NCI-H1694 treated with DMSO at 0.1 percent for 48 hours (cell line): ENCODE results near the gene UCP3.

Experiments
- DNase-seq: peaks from one replicate; lab custom pipeline; 2025; lab: John Stamatoyannopoulos, UW

Gene UCP3

DNA sequence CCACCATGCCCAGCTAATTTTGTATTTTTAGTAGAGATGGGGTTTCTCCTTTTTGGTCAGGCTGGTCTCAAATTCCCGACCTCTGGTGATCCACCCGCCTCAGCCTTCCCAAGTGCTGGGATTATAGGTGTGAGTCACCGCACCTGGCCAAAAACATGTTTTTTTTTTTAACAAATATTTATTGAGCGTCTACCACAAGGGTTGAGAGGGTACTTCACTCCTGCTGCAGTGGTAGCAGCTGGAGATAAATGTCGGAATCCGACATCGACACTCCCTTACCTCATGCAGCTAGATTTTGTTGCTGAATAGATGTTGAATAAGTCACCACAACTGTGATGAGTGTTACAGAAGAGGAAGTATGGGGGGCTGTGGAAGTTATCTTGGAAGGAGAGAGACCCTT, 57.1 kb downstream of the UCP3 start:
- no peak for DNase-seq

DNA sequence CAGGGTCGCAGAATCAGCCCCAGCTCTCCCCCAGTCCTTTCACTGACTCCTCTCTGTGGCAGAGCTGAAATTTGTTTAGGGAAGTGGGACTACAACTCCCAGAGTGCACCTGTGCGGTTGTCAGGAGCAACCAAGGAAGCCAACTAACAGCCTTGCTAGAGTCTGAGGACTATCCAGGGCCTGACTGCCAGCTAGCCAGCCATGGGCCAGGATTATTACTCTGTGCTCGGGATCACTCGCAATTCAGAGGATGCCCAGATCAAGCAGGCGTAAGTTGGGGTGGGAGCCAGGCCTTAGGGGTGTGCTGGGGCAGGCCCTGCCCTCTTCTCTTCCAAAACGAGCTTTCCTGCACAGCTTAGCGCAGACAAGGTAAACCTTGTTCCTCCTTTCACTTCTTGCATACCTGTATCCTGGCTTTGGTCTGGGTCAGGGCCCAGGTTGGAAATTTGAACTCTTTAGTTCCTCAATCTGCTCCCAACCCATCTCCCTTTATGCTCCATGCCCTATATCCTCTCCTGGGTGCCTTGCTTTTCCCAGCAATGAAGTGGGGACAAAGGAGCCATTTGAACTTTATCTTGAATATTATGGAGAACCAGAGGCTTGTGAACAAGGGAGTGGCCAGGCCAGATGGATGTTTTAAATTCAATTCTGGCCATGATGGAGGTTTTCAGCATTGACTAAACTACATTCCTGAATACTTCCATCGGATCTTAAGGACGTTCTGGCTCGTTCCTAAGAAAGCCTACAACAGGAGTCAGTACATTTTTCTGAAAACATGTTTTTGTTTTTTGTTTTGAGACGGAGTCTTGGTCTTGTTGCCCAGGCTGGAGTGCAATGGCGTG, 57.8 kb downstream of the UCP3 start, which contains the start of gene DNAJB13:
TSS of gene DNAJB13 (plus strand) at position 158 of the 842 bp plus-strand sequence. CDS start at position 202, 44 bp downstream.
- no peak for DNase-seq
